Esophagus squamous epithelium (tissue), 5 donors: ENCODE measurements around the gene PSMB5. TPM values are rescaled to one million over a fixed set of nuclear protein-coding genes. Genes with fewer than 3 reads are reported as not detected.
A peak's percentile ranks its signal among the peaks of the same experiment; 100 is the strongest.

Experiments used
- DNase-seq: peaks from one replicate; lab custom pipeline; 2025; lab: John Stamatoyannopoulos, UW
- H3K27ac ChIP-seq, 4 donors: fragments of 200-600 bp; sonication (generic); one replicate each; pipeline ENCODE4 v1.5.1; 2016 to 2019; ENCODE audit warnings: mild to moderate bottlenecking in 1 of 4
- H3K27me3 ChIP-seq, 4 donors: fragments of 200-600 bp; sonication (generic); 1 replicate in 3 of 4; 2 replicates in 1 of 4; pipeline versions ENCODE4 v1.5.1 to v1.6.0; 2017 to 2021; ENCODE audit warnings: antibody characterized with exemption in 1 of 4
- H3K36me3 ChIP-seq, 3 donors: fragments of 200-600 bp; sonication (generic); one replicate each; pipeline ENCODE4 v1.5.1; 2016 to 2019
- H3K4me1 ChIP-seq, 3 donors: fragments of 200-600 bp; sonication (generic); one replicate each; pipeline ENCODE4 v1.5.1; 2017 to 2019
- H3K4me3 ChIP-seq, 4 donors: fragments of 200-600 bp; sonication (generic); 1 replicate in 3 of 4; 2 replicates in 1 of 4; pipeline ENCODE4 v1.5.1; 2016 to 2019; ENCODE audit warnings: mild to moderate bottlenecking in 2 of 4, moderate library complexity in 1 of 4
- H3K9me3 ChIP-seq, 3 donors: fragments of 200-600 bp; sonication (generic); one replicate each; pipeline ENCODE4 v1.5.1; 2016 to 2019
- CTCF ChIP-seq, 6 experiments: fragments of 450-650 bp in 4 of 6; fragments of 200-600 bp in 2 of 6; sonication (generic) in 2 of 6; IDR thresholded peaks; one replicate each; pipeline ENCODE4 v1.5.1; 2016 to 2019; ENCODE audit warnings: antibody characterized with exemption in 6 of 6, mild to moderate bottlenecking in 4 of 6, moderate library complexity in 4 of 6
- POLR2A ChIP-seq, 4 donors: fragments of 450-650 bp; IDR thresholded peaks; one replicate each; pipeline ENCODE4 v1.6.1; 2017; ENCODE audit warnings: antibody characterized with exemption in 4 of 4, mild to moderate bottlenecking in 4 of 4, moderate library complexity in 3 of 4
- WGBS, 2 donors: methylation state at CpG; one replicate each; pipeline ENCODE4 v1.1.5; 2018; 5-methylcytosine and 5-hydroxymethylcytosine counted together
- intact Hi-C: fragments of 100-400 bp; cut with DNase I; formaldehyde crosslinking; loops from one replicate; pipeline ENCODE4 v1.15.0; 2022
- total RNA-seq, 4 donors: library from RNA; depleted of rRNA; stranded (reverse); fragments of >200 nt; gene quantifications; one replicate each; pipeline ENCODE4 v1.1.0, GENCODE V29; 2016
- donor health status: DM: yes; HTN: yes; CAD: no.

PSMB5 gene
- total RNA-seq, 4 donors from 2014 or later: 140 to 185 (median 153) TPM

- peaks cover 25 to 54% (median 28%) of the 10 kb centered on the region in 3 donors for H3K4me1 ChIP-seq
- H3K27me3 ChIP-seq: no peaks in the 10 kb centered on the region
- 85 to 89% methylated on average over 16 of the region's 23 CpGs for WGBS, 2 donors
- no peaks in the 10 kb centered on the region for H3K9me3 ChIP-seq
- no peak overlapping the region for H3K27ac ChIP-seq
- H3K36me3 ChIP-seq: peaks cover 42 to 76% (median 51%) of the 10 kb centered on the region in 3 donors
- no peak for DNase-seq
- intact Hi-C loops: no loop called here
- H3K4me3 ChIP-seq: no peak overlapping the region
- TF ChIP-seq POLR2A (IDR thresholded peaks at IDR 0.05) (no peak), CTCF (IDR thresholded peaks at IDR 0.05) (no peak)
Measured at GRCh38 chr14:23066855-23067744, 32.4 kb upstream of the PSMB5 start.

- peaks cover 21 to 50% (median 25%) of the 10 kb centered on the region in 3 donors for H3K4me1 ChIP-seq
- H3K27ac ChIP-seq: no peak overlapping the region
- peaks cover 45 to 82% (median 55%) of the 10 kb centered on the region in 3 donors for H3K36me3 ChIP-seq
- no peak for DNase-seq
- H3K9me3 ChIP-seq: no peaks in the 10 kb centered on the region
- intact Hi-C loops: no loop called here
- no peak overlapping the region for H3K4me3 ChIP-seq
- H3K27me3 ChIP-seq: no peaks in the 10 kb centered on the region
- 76% methylated on average over 3 of the region's 3 CpGs for WGBS, 2 donors
- TF ChIP-seq CTCF (IDR thresholded peaks at IDR 0.05) (no peak), POLR2A (IDR thresholded peaks at IDR 0.05) (no peak)
Measured at GRCh38 chr14:23066368-23066767, 31.7 kb upstream of the PSMB5 start.

- Histone ChIP-seq H3K27me3 (no peaks in the 10 kb centered on the region), H3K4me1 (peaks cover 6 to 24% (median 13%) of the 10 kb centered on the region in 3 donors), H3K27ac (no peak overlapping the region), H3K9me3 (no peaks in the 10 kb centered on the region), H3K36me3 (peaks cover 58 to 100% (median 78%) of the 10 kb centered on the region in 3 donors), H3K4me3 (no peak overlapping the region)
- WGBS, 2 donors: 80 to 83% methylated on average over 5 of the region's 5 CpGs
- no peak for DNase-seq
- TF ChIP-seq POLR2A (IDR thresholded peaks at IDR 0.05) (no peak), CTCF (IDR thresholded peaks at IDR 0.05) (no peak)
- intact Hi-C loops: no loop called here
Measured at GRCh38 chr14:23063601-23064000, 28.9 kb upstream of the PSMB5 start.

GRCh38 chr14:23062002-23062401 lies 27.3 kb upstream of the PSMB5 start:
- Histone ChIP-seq H3K4me3 (no peak overlapping the region), H3K9me3 (no peaks in the 10 kb centered on the region), H3K27me3 (no peaks in the 10 kb centered on the region), H3K36me3 (peaks cover 45 to 89% (median 64%) of the 10 kb centered on the region in 3 donors), H3K27ac (peak overlapping the region in 3 of 4 donors; percentile 34 to 50 (median 36)), H3K4me1 (peaks cover 9 to 30% (median 13%) of the 10 kb centered on the region in 3 donors)
- DNase-seq: no peak
- intact Hi-C loops: no loop called here
- 7% methylated on average over 4 of the region's 4 CpGs for WGBS, 2 donors
- TF ChIP-seq CTCF (IDR thresholded peaks at IDR 0.05) (no peak), POLR2A (IDR thresholded peaks at IDR 0.05) (no peak)
